HL-60 (cell line): ENCODE measurements around the gene FANCI.

Experiments
- CTCF ChIP-seq: IDR thresholded peaks from one replicate; pipeline ENCODE4 v1.5.1; 2011; ENCODE audit warnings: low read length, control low read depth, inconsistent platforms; ENCODE audit not compliant: insufficient read depth
- REST ChIP-seq: IDR thresholded peaks from 2 replicates; pipeline ENCODE4 v1.6.1; 2012; ENCODE audit warnings: low read depth; ENCODE audit not compliant: insufficient replicate concordance

- no peak for TF ChIP-seq REST
- no peak for TF ChIP-seq CTCF
These were observed 108.7 kb downstream of the FANCI start for GRCh38 chr15:89352476-89352875.
